ENCODE data around the gene PIK3R5.

GRCh38 chr17:8867361-8867981, 98.0 kb downstream of the PIK3R5 start, which contains the start of gene PIK3R6:
- TF ChIP-seq CTCF (conservative IDR thresholded peaks at IDR 0.05 in 1 of 2, IDR thresholded peaks at IDR 0.05 in 1 of 2; ENCODE audit: extremely low read depth in 1 of 2, insufficient read depth in 1 of 2, low read depth in 1 of 2, low read length in 2 of 2), result no peak
- no peak for TF ChIP-seq EZH2 (IDR thresholded peaks at IDR 0.05; ENCODE audit: borderline replicate concordance, low read length)

Measured in mammary epithelial cell (primary cell).